ENCODE results near the gene LRRC49.
"Not testable (repeated sequence)": the region's sequence is repeated elsewhere in the genome, so short reads cannot be mapped to it uniquely, and the experiment has no call there.

Gene LRRC49

GRCh38 chr15:70892002-70892911, at the start of gene LRRC49, which contains the start of gene THAP10:
Gene LRRC49 (plus strand): TSS chr15:70892826. CDS start chr15:70892895, 69 bp downstream.
Gene THAP10 (minus strand): TSS chr15:70892433. CDS start chr15:70892272, 161 bp downstream.
- DNase-seq, result peak; percentile 75

GRCh38 chr15:70845602-70846360, 46.8 kb upstream of the LRRC49 start:
- no peak for DNase-seq

GRCh38 chr15:70851889-70852288, 40.7 kb upstream of the LRRC49 start:
- no peak for DNase-seq

GRCh38 chr15:70852501-70853317, 39.9 kb upstream of the LRRC49 start:
- no peak for DNase-seq

- no peak for DNase-seq
These were observed 39.2 kb upstream of the LRRC49 start for GRCh38 chr15:70853318-70853972.

- DNase-seq, result no peak
These were observed 38.5 kb upstream of the LRRC49 start, which contains the start of gene LARP6 for GRCh38 chr15:70853973-70854665. Gene LARP6 (minus strand): TSS chr15:70854157. CDS start chr15:70854088, 69 bp downstream.

GRCh38 chr15:70854666-70854976, 38.0 kb upstream of the LRRC49 start:
- no peak for DNase-seq

GRCh38 chr15:70855764-70856163, 36.9 kb upstream of the LRRC49 start:
- no peak for DNase-seq

GRCh38 chr15:70856177-70856883, 36.3 kb upstream of the LRRC49 start:
- DNase-seq, result no peak

GRCh38 chr15:70856884-70857561, 35.6 kb upstream of the LRRC49 start:
- no peak for DNase-seq

GRCh38 chr15:70857562-70858285, 34.9 kb upstream of the LRRC49 start:
- DNase-seq, result no peak

- DNase-seq, result not testable (repeated sequence)
These were observed 33.9 kb upstream of the LRRC49 start for GRCh38 chr15:70858614-70859321.

GRCh38 chr15:70859322-70859908, 33.2 kb upstream of the LRRC49 start:
- no peak for DNase-seq

GRCh38 chr15:70859998-70860397, 32.6 kb upstream of the LRRC49 start:
- DNase-seq, result no peak

- DNase-seq, result no peak
These were observed 29.0 kb upstream of the LRRC49 start for GRCh38 chr15:70863450-70864218.

GRCh38 chr15:70866982-70867641, 25.5 kb upstream of the LRRC49 start:
- DNase-seq, result no peak

GRCh38 chr15:70867911-70868467, 24.6 kb upstream of the LRRC49 start:
- no peak for DNase-seq
